Astrocyte (in vitro differentiated cells and primary cell): ENCODE data around the gene HK3. TPM values are rescaled to one million over a fixed set of nuclear protein-coding genes. Genes with fewer than 3 reads are reported as not detected.

Experiments
- DNase-seq: peaks from one replicate; pipeline ENCODE4 v3.0.0-alpha.2; 2010; ENCODE audit warnings: low read depth
- FAIRE-seq: peaks from 2 replicates; lab custom pipeline; 2011; peaks lifted over from hg19 to GRCh38; lab: Jason Lieb, UNC
- H2AFZ ChIP-seq: 2 replicates; pipeline ENCODE4 v1.6.0; 2012; ENCODE audit warnings: low read depth, low read length, inconsistent platforms
- H3K27ac ChIP-seq: 2 replicates; pipeline ENCODE4 v1.5.1; 2011; ENCODE audit warnings: low read depth, low read length, inconsistent platforms
- H3K27me3 ChIP-seq: 2 replicates; pipeline ENCODE4 v1.6.0; 2011; ENCODE audit warnings: low read length, inconsistent platforms; ENCODE audit not compliant: insufficient read depth
- H3K36me3 ChIP-seq: 2 replicates; pipeline ENCODE4 v1.5.1; 2011; ENCODE audit warnings: low read length, inconsistent platforms; ENCODE audit not compliant: insufficient read depth
- H3K4me1 ChIP-seq: 2 replicates; pipeline ENCODE4 v1.5.1; 2011; ENCODE audit warnings: low read length, inconsistent platforms; ENCODE audit not compliant: insufficient read depth
- H3K4me2 ChIP-seq: 2 replicates; pipeline ENCODE4 v1.6.0; 2012; ENCODE audit warnings: low read length, inconsistent platforms
- H3K4me3 ChIP-seq: 2 replicates; pipeline ENCODE4 v1.5.1; 2011; ENCODE audit warnings: low read depth, mild to moderate bottlenecking, low read length, inconsistent platforms; ENCODE audit not compliant: insufficient read depth
- H3K79me2 ChIP-seq: 2 replicates; pipeline ENCODE4 v1.6.0; 2012; ENCODE audit warnings: mild to moderate bottlenecking, low read length, inconsistent platforms; ENCODE audit not compliant: insufficient read depth
- H3K9ac ChIP-seq: 2 replicates; pipeline ENCODE4 v1.6.0; 2012; ENCODE audit warnings: mild to moderate bottlenecking, low read length, inconsistent platforms
- H3K9me3 ChIP-seq: 2 replicates; pipeline ENCODE4 v1.5.1; 2012; ENCODE audit warnings: low read depth, mild to moderate bottlenecking, low read length, inconsistent platforms; ENCODE audit not compliant: insufficient read depth
- H4K20me1 ChIP-seq: 2 replicates; pipeline ENCODE4 v1.6.0; 2012; ENCODE audit warnings: low read length, inconsistent platforms; ENCODE audit not compliant: insufficient read depth
- H3K27ac Mint-ChIP-seq: one replicate; pipeline ENCODE4 v1.8.0; 2021; ENCODE audit warnings: mild to moderate bottlenecking, mixed read lengths; ENCODE audit not compliant: unreplicated experiment
- H3K27me3 Mint-ChIP-seq: one replicate; pipeline ENCODE4 v1.8.0; 2021; ENCODE audit warnings: low read depth, mixed read lengths; ENCODE audit not compliant: unreplicated experiment
- H3K36me3 Mint-ChIP-seq: one replicate; pipeline ENCODE4 v1.8.0; 2021; ENCODE audit warnings: low read depth, mixed read lengths; ENCODE audit not compliant: unreplicated experiment
- H3K4me1 Mint-ChIP-seq: one replicate; pipeline ENCODE4 v1.8.0; 2021; ENCODE audit warnings: low read depth, mixed read lengths; ENCODE audit not compliant: unreplicated experiment
- H3K4me3 Mint-ChIP-seq: one replicate; pipeline ENCODE4 v1.8.0; 2021; ENCODE audit warnings: mild to moderate bottlenecking, moderate library complexity, mixed read lengths; ENCODE audit not compliant: unreplicated experiment
- H3K9me3 Mint-ChIP-seq: one replicate; pipeline ENCODE4 v1.8.0; 2021; ENCODE audit warnings: mild to moderate bottlenecking, mixed read lengths; ENCODE audit not compliant: unreplicated experiment
- CTCF ChIP-seq: IDR thresholded peaks from 2 replicates; pipeline ENCODE4 v1.5.1; 2011; ENCODE audit warnings: low read depth, mild to moderate bottlenecking, inconsistent platforms, low read length, moderate library complexity; ENCODE audit not compliant: insufficient read depth
- EZH2 ChIP-seq: IDR thresholded peaks from 2 replicates; pipeline ENCODE4 v1.6.1; 2012; ENCODE audit warnings: mild to moderate bottlenecking, low read length, inconsistent platforms; ENCODE audit not compliant: insufficient read depth
- total RNA-seq: library from RNA; stranded (reverse); gene quantifications from 2 replicates; pipeline ENCODE4 v1.2.1, GENCODE V29; 2021

Gene HK3
- total RNA-seq, 1 donor from 2014 or later = not detected

DNA sequence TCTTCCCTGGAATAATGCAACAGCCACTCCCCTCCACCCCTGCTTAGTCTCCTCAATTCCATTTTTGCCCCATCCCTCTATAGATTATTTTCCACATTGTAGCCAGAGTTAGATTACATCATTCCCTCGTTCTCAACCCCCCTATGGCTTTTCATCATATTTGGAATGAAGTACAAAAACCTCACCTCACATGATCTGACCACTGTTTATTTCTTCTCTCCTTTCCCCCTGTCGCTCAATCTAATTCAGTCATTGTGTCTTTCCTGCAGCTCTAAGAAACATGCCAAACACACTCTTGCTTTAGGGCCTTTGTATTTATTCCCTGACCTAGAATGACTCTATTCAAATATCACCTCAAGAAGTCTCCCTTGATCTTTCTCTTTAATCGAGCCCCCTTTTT, 22.6 kb upstream of the HK3 start:
- no peak overlapping the region for H3K4me3 Mint-ChIP-seq
- Histone ChIP-seq H4K20me1 (peaks cover 36% of the 10 kb centered on the region), H3K27me3 (no peaks in the 10 kb centered on the region), H3K27ac (no peak overlapping the region), H2AFZ (no peak overlapping the region), H3K9ac (no peak overlapping the region), H3K4me2 (no peak overlapping the region), H3K79me2 (no peaks in the 10 kb centered on the region), H3K4me1 (no peaks in the 10 kb centered on the region), H3K4me3 (no peak overlapping the region), H3K36me3 (no peaks in the 10 kb centered on the region), H3K9me3 (no peaks in the 10 kb centered on the region)
- TF ChIP-seq EZH2 (no peak), CTCF (no peak)
- no peak for FAIRE-seq
- DNase-seq = no peak
- no peak overlapping the region for H3K27ac Mint-ChIP-seq
- peaks cover 7% of the 10 kb centered on the region for H3K4me1 Mint-ChIP-seq
- peaks cover 8% of the 10 kb centered on the region for H3K36me3 Mint-ChIP-seq
- no peaks in the 10 kb centered on the region for H3K27me3 Mint-ChIP-seq
- H3K9me3 Mint-ChIP-seq = no peaks in the 10 kb centered on the region

GRCh38 chr5:176918613-176919012, 19.5 kb upstream of the HK3 start:
- Histone ChIP-seq H3K79me2 (peaks cover 3% of the 10 kb centered on the region), H3K4me1 (no peaks in the 10 kb centered on the region), H4K20me1 (peaks cover 50% of the 10 kb centered on the region), H2AFZ (no peak overlapping the region), H3K27ac (no peak overlapping the region), H3K36me3 (no peaks in the 10 kb centered on the region), H3K4me3 (no peak overlapping the region), H3K4me2 (no peak overlapping the region), H3K9me3 (no peaks in the 10 kb centered on the region), H3K27me3 (no peaks in the 10 kb centered on the region), H3K9ac (no peak overlapping the region)
- Mint-ChIP-seq H3K27me3 (no peaks in the 10 kb centered on the region), H3K9me3 (no peaks in the 10 kb centered on the region), H3K4me1 (peaks cover 15% of the 10 kb centered on the region), H3K36me3 (peaks cover 8% of the 10 kb centered on the region), H3K4me3 (no peak overlapping the region), H3K27ac (no peak overlapping the region)
- TF ChIP-seq EZH2 = no peak
- no peak for TF ChIP-seq CTCF
- FAIRE-seq (no peak), DNase-seq (no peak)

GRCh38 chr5:176916337-176916736, 17.2 kb upstream of the HK3 start:
- H3K27ac ChIP-seq = no peak overlapping the region
- Mint-ChIP-seq H3K27me3 (no peaks in the 10 kb centered on the region), H3K27ac (no peak overlapping the region), H3K4me3 (no peak overlapping the region), H3K36me3 (peaks cover 11% of the 10 kb centered on the region), H3K4me1 (peaks cover 8% of the 10 kb centered on the region), H3K9me3 (no peaks in the 10 kb centered on the region)
- no peak overlapping the region for H2AFZ ChIP-seq
- TF ChIP-seq EZH2 (no peak), CTCF (no peak)
- no peak for FAIRE-seq
- peaks cover 56% of the 10 kb centered on the region for H4K20me1 ChIP-seq
- H3K4me2 ChIP-seq = no peak overlapping the region
- H3K79me2 ChIP-seq = peaks cover 10% of the 10 kb centered on the region
- H3K9ac ChIP-seq = no peak overlapping the region
- no peaks in the 10 kb centered on the region for H3K36me3 ChIP-seq
- no peaks in the 10 kb centered on the region for H3K9me3 ChIP-seq
- no peak overlapping the region for H3K4me3 ChIP-seq
- no peaks in the 10 kb centered on the region for H3K27me3 ChIP-seq
- DNase-seq = peak; percentile 20
- H3K4me1 ChIP-seq = no peaks in the 10 kb centered on the region
